ENCODE results near the gene HUS1B. TPM values are rescaled to one million over a fixed set of nuclear protein-coding genes. Genes with fewer than 3 reads are reported as not detected.

The HUS1B gene
- total and polyA plus RNA-seq, 2 of the 13 experiments (the other 11 are each of a cell fraction or from before 2014, with no cell fraction given) = 0.18 to 0.40 TPM

DNA sequence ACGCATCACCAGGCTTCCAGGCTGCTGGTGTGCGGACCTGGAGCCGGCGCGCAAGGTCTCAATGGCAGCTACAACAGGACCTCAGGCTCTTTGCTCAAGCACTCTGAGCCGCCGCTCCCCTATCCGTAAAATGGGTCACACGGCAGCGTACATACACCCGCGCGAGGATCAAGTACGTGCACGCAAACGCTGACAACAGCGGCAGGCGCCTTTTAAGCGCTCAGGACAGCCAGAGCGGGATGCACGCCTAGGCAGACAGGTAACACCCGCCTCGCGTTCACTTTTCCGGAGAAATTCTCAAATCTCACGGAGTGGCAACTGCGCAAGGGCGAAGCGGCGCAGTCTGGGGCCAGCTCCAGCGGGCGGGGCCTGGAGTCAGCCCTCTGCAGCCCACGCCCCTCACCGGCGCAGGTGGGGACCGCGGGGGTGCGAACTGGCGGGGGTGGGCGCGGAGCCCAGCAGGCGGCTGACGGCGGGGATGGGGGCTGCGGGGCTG, 35.5 kb upstream of the HUS1B start (continued):
- TF ChIP-seq AKNA (CRISPR knock-in tag; IDR thresholded peaks at IDR 0.05; ENCODE audit: borderline replicate concordance) = no peak
- TF ChIP-seq HNRNPH1 (optimal IDR thresholded peaks at IDR 0.05; ENCODE audit: low read depth, low read length) = no peak
- no peak for TF ChIP-seq SCMH1 (CRISPR knock-in tag; IDR thresholded peaks at IDR 0.05; ENCODE audit: borderline replicate concordance)
- no peak for TF ChIP-seq FLYWCH1 (CRISPR knock-in tag; IDR thresholded peaks at IDR 0.05)

DNA sequence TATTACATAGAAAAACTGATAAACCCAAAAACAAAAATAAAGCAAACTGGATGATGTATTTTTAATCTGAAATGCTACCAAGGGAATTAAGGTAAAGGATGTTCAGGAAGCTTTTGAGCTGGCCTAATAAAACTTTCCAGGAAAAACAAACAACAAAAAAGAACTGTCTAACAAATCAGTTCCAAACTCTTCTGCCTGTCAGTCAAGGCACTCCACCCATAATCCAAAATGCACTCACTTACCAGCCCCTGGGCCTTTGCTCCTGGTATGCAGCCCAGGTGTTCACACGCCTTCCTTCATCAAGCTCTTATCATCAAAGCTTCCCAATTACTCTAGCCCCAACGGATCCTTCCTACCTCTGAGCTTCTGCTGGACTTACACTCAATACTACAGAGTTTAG, 32.3 kb upstream of the HUS1B start:
- no TSS peak for BruUV-seq (replicated peaks)
- FAIRE-seq (peak; percentile 34), ATAC-seq (no peak), DNase-seq (ENCODE audit: low spot score) (no peak)
- WGBS (ENCODE audit: low lambda C conversion rate) = 49% methylated on average over 2 of the region's 2 CpGs
- Histone ChIP-seq H3K9me3 (ENCODE audit: low read length) (no peaks in the 10 kb centered on the region), H2AFZ (ENCODE audit: low read length) (no peak overlapping the region), H3K79me2 (ENCODE audit: insufficient read depth, low read length) (peaks cover 33% of the 10 kb centered on the region), H3K4me1 (ENCODE audit: insufficient read depth, low read length) (peaks cover 25% of the 10 kb centered on the region), H3K4me2 (ENCODE audit: low read depth, low read length) (no peak overlapping the region), H3K27me3 (ENCODE audit: control insufficient read depth in 1 of 2, insufficient read depth in 2 of 2, low read length in 2 of 2) (no peaks in the 10 kb centered on the region; a peak in 1 of 5 replicates), H3K4me3 (replicated peaks in 1 of 3; ENCODE audit: insufficient read depth in 1 of 3, low read depth in 2 of 3, low read length in 3 of 3) (no peak overlapping the region), H3K36me3 (replicated peaks in 1 of 2; ENCODE audit: control insufficient read depth in 1 of 2, insufficient read depth in 2 of 2, low read length in 2 of 2) (no peaks in the 10 kb centered on the region; a peak in 1 of 5 replicates), H3K9ac (ENCODE audit: insufficient read depth, low read depth, low read length) (no peak overlapping the region), H3K27ac (ENCODE audit: extremely low read length, insufficient read depth, low read length) (no peak overlapping the region), H4K20me1 (ENCODE audit: insufficient read depth, low read length) (no peaks in the 10 kb centered on the region)
- CTCF ChIA-PET (ENCODE audit: low intra/inter-chr PET ratio, low total read pairs) = no interaction called here
- in situ Hi-C loops (cut with HindIII; ENCODE audit: extremely low pct_ligation_motif_present, low pct_unique_long_range_greater_than_20kb) = no loop called here
- TF ChIP-seq ZNF317 (CRISPR knock-in tag; IDR thresholded peaks at IDR 0.05) = no peak
- TF ChIP-seq BCL6 (CRISPR knock-in tag; IDR thresholded peaks at IDR 0.05) = peak; percentile 72
- TF ChIP-seq ZNF3 (CRISPR knock-in tag; IDR thresholded peaks at IDR 0.05) = peak; percentile 88
- intact Hi-C loops (cut with micrococcal nuclease; ENCODE audit: unreplicated experiment) = no loop called here
- POLR2A ChIA-PET = no interaction called here
